Type B pancreatic cell (in vitro differentiated cells): ENCODE results near the gene PLA1A. TPM values are rescaled to one million over a fixed set of nuclear protein-coding genes. Genes with fewer than 3 reads are reported as not detected.

Source experiments
- DNase-seq: peaks from one replicate; pipeline ENCODE4 v3.0.0; 2021; ENCODE audit warnings: mixed read lengths; ENCODE audit not compliant: unreplicated experiment; ENCODE audit errors: extremely low spot score
- H3K27ac Mint-ChIP-seq: 2 replicates; pipeline ENCODE4 v1.8.0; 2021; ENCODE audit warnings: mild to moderate bottlenecking, mixed read lengths
- H3K27me3 Mint-ChIP-seq: 2 replicates; pipeline ENCODE4 v1.8.0; 2021; ENCODE audit warnings: mixed read lengths
- H3K36me3 Mint-ChIP-seq: 2 replicates; pipeline ENCODE4 v1.8.0; 2021; ENCODE audit warnings: mixed read lengths
- H3K4me1 Mint-ChIP-seq: one replicate; pipeline ENCODE4 v1.8.0; 2021; ENCODE audit warnings: mixed read lengths; ENCODE audit not compliant: unreplicated experiment
- H3K4me3 Mint-ChIP-seq: 2 replicates; pipeline ENCODE4 v1.8.0; 2021; ENCODE audit warnings: mild to moderate bottlenecking, mixed read lengths
- H3K9me3 Mint-ChIP-seq: 2 replicates; pipeline ENCODE4 v1.8.0; 2021; ENCODE audit warnings: mixed read lengths
- total RNA-seq: library from RNA; stranded (reverse); gene quantifications from 2 replicates; pipeline ENCODE4 v1.2.1, GENCODE V29; 2021; ENCODE audit warnings: low replicate concordance
- TF ChIP-seq, protein P1 (sequence below): fragments of 200-600 bp; sonication (generic); conservative IDR thresholded peaks from 2 replicates; pipeline ENCODE4 v1.5.0; 2021; ENCODE audit warnings: antibody characterized with exemption, mild to moderate bottlenecking

The PLA1A gene
- total RNA-seq, 1 donor from 2014 or later = 1.6 TPM

DNA sequence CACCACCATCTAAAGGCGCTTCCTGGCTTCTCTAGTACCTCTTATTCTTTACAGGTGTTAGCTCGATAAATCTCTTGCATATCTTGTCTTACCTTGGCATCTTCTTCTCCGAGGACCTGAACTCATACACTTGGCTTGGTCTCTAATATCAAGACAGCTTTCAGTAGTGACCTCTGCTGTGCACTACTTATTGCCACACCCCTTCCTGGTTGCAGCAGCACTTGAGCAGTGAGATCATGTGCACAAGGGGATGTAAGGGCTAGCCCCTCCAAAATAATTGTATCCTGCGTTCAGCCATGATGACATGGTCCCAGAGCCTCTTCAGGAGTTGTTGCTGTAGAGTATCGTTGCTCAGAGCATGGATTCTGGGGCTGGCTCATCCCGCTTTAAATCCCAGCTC is 1.3 kb upstream of the PLA1A start:
- TF ChIP-seq, protein P1, sequence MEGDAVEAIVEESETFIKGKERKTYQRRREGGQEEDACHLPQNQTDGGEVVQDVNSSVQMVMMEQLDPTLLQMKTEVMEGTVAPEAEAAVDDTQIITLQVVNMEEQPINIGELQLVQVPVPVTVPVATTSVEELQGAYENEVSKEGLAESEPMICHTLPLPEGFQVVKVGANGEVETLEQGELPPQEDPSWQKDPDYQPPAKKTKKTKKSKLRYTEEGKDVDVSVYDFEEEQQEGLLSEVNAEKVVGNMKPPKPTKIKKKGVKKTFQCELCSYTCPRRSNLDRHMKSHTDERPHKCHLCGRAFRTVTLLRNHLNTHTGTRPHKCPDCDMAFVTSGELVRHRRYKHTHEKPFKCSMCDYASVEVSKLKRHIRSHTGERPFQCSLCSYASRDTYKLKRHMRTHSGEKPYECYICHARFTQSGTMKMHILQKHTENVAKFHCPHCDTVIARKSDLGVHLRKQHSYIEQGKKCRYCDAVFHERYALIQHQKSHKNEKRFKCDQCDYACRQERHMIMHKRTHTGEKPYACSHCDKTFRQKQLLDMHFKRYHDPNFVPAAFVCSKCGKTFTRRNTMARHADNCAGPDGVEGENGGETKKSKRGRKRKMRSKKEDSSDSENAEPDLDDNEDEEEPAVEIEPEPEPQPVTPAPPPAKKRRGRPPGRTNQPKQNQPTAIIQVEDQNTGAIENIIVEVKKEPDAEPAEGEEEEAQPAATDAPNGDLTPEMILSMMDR = no peak

DNA sequence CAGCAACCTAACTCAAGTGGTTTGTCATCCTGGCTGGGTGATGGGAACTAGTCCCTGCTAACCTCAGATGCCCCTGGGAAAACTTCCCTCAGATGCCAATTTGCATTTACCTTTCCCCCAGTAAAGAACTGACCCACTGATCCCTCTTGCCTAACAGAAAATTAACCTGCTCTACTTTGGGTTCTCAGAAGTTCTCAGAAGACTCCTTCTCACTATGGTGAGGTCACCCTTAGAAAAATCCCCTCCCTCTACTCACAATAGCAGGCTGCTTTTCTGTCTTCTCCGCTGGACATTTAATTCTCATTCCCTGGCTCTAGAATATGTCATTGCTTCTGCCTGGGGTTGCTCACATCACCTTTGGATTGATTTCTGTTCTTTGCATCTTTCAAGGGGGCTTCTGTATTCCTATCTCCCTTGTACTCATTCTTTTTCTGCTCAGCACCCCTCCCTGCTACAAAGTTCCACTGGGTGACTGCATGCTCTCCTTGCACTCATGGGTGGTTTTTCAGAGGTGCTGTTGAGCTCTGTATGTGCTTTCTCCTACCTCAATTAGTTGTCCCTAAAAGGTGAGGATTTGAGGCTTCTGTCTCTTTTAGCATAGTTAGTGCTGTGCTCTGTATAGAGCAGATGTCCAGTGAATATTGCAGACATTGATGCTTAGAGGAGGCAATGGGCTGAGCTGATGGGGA is 869 bp downstream of the PLA1A start:
- H3K27me3 Mint-ChIP-seq = no peaks in the 10 kb centered on the region
- TF ChIP-seq, protein P1 = no peak
- DNase-seq = no peak
- H3K27ac Mint-ChIP-seq = peak overlapping the region; percentile 11
- H3K4me1 Mint-ChIP-seq = peaks cover 17% of the 10 kb centered on the region
- no peak overlapping the region for H3K4me3 Mint-ChIP-seq
- no peaks in the 10 kb centered on the region for H3K36me3 Mint-ChIP-seq
- H3K9me3 Mint-ChIP-seq = no peaks in the 10 kb centered on the region

More for the DNA sequence above, 1.3 kb upstream of the PLA1A start:
- Mint-ChIP-seq H3K27ac (no peak overlapping the region), H3K4me1 (peaks cover 17% of the 10 kb centered on the region), H3K9me3 (no peaks in the 10 kb centered on the region), H3K27me3 (no peaks in the 10 kb centered on the region), H3K4me3 (no peak overlapping the region), H3K36me3 (no peaks in the 10 kb centered on the region)
- DNase-seq = no peak

DNA sequence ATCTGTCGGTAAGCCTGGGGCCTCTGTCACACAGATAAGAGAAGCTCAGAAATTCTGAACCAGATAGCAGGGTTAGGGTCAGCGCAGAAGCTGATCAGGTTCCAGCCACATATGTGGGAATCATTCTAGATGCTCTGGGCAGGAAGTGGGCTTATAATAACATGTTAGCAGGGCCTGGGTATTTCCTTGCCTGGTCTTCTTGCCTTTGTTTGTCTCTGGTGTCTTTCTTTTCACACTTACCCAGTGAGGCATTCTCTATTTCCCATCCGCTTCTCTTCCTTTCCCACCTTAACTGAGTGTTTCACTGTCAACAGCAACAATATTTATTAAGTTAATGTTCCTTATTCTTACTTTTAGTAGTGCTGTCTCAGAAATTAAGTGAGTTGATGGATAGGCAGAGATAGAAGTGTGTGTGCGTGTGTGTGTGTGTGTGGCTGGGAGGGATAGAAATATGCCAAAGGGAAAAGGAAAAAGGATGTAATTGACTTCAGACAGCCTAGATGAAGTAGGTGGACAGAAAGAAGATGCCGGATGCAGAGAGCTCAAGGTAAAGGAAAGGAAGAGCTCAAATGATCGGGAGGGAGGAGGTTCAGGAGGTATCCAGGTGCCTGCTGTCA is 2.0 kb downstream of the PLA1A start:
- no peak for DNase-seq
- no peaks in the 10 kb centered on the region for H3K9me3 Mint-ChIP-seq
- H3K27me3 Mint-ChIP-seq = no peaks in the 10 kb centered on the region
- TF ChIP-seq, protein P1 = no peak
- peaks cover 17% of the 10 kb centered on the region for H3K4me1 Mint-ChIP-seq
- no peaks in the 10 kb centered on the region for H3K36me3 Mint-ChIP-seq
- no peak overlapping the region for H3K4me3 Mint-ChIP-seq
- H3K27ac Mint-ChIP-seq = no peak overlapping the region

DNA sequence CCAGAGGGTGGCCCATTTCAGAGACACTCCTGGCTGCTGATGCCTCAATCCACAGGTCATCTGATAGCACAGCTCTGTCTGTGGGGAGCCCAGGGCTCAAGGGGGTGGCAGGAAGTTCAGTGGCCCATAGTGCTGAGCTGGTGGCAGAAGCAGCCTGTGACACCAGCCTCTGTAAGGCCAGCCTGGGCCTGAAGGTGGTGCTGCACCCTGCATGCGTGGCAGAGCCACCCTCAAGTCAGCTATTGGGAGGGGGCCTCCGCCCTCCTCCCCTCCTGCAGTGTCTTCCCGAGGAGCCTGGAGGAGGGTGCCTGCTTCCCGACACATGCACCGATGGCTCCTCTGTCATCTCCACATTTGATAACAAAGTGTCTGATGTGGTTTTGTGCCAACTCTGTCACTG is 3.0 kb downstream of the PLA1A start:
- TF ChIP-seq, protein P1 = peak; percentile 40

DNA sequence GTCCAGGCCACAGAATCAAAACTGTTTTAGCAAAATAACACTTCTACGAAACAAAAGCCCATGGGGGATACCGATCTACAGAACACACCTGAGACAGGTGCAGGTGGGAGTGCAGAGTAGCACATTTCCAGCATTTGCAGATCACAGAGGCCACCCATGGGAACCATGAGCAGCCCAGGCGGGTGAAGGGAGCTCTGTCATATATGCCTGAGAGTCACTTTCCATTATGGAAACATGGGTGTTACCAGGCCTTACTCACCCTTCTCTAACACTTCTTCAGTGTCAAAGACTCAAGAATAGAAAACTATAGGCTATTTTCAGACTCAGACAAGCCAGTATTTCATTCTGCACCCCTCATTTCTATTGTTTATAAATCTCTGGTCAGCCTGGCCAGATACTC is 3.5 kb downstream of the PLA1A start:
- TF ChIP-seq, protein P1 = no peak
- H3K4me3 Mint-ChIP-seq = no peak overlapping the region
- no peaks in the 10 kb centered on the region for H3K27me3 Mint-ChIP-seq
- no peak for DNase-seq
- H3K9me3 Mint-ChIP-seq = no peaks in the 10 kb centered on the region
- no peak overlapping the region for H3K27ac Mint-ChIP-seq
- H3K36me3 Mint-ChIP-seq = no peaks in the 10 kb centered on the region
- peaks cover 17% of the 10 kb centered on the region for H3K4me1 Mint-ChIP-seq

More for the DNA sequence above, 3.0 kb downstream of the PLA1A start:
- H3K4me1 Mint-ChIP-seq = peaks cover 17% of the 10 kb centered on the region
- no peaks in the 10 kb centered on the region for H3K9me3 Mint-ChIP-seq
- H3K4me3 Mint-ChIP-seq = no peak overlapping the region
- no peak overlapping the region for H3K27ac Mint-ChIP-seq
- no peaks in the 10 kb centered on the region for H3K36me3 Mint-ChIP-seq
- DNase-seq = no peak
- no peaks in the 10 kb centered on the region for H3K27me3 Mint-ChIP-seq
